ENCODE measurements around the gene MROH9.

- no peak for TF ChIP-seq CTCF (IDR thresholded peaks at IDR 0.05)
- TF ChIP-seq POLR2AphosphoS5 (IDR thresholded peaks at IDR 0.05) = no peak
Observed at GRCh38 chr1:171075041-171075440, 139.7 kb downstream of the MROH9 start.

Measured in stomach (tissue), 4 donors.